Measurements from ENCODE around the gene NRN1L.
"Not testable (repeated sequence)": the region's sequence is repeated elsewhere in the genome, so short reads cannot be mapped to it uniquely, and the experiment has no call there.

Gene NRN1L

DNA sequence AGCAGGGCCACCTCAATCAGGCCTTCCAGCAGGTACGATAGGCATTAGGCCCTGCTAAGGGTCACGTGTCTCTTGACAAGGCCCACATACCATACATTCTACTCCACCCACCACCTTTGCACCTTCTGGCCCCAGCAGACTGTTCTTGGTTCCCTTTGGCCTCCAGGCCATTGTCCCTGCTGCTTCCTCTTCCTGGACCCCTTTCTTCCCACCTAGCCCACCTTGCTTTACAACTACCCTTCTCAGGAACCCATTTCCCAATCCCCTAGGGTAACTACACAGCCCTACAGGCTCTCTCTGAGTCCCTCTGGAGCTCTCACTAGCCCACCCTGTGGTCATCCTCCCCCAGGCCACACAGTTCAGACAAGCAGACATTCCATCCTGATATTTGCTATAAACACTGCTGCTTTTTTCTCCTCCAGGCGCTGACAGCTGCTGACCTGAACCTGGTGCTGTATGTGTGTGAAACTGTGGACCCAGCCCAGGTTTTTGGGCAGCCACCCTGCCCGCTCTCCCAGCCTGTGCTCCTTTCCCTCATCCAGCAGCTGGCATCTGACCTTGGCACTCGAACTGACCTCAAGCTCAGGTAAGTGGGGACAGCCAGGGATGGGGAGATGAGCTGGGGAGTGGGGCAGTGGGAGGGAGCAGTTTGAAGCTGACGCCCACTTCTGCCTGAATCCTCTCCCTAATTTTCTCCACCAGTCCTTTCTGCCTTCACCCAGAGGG lies 1.4 kb upstream of the NRN1L start:
- no peak for DNase-seq

DNA sequence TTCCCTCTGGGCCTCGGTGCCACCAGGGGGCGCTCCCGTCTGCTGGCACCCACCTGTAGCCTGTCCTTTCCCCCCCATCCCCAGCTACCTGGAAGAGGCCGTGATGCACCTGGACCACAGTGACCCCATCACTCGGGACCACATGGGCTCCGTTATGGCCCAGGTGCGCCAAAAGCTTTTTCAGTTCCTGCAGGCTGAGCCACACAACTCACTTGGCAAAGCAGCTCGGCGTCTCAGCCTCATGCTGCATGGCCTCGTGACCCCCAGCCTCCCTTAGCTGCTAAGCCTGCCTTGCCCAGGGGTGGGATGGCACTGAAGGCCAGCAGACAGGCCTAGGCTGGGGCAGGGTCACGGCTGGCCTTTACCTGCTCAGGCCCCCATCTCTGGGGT lies 818 bp upstream of the NRN1L start:
- no peak for DNase-seq

DNA sequence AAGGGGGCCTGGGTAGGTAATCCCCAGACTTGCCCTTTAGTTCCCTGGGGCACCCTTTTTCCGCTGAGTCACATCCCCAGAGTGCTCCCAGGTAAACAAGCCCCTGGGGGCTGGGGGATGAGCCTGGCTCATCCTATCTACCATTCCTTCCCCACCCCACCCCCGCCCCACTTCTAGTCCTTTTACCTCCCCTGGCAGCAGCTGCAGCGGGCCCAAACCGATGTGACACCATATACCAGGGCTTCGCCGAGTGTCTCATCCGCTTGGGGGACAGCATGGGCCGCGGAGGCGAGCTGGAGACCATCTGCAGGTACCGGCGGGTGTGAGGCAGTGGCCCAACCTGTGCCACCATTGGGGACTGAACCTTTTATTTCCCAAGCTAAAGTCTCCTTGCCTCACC lies 860 bp downstream of the NRN1L start:
- no peak for DNase-seq

DNA sequence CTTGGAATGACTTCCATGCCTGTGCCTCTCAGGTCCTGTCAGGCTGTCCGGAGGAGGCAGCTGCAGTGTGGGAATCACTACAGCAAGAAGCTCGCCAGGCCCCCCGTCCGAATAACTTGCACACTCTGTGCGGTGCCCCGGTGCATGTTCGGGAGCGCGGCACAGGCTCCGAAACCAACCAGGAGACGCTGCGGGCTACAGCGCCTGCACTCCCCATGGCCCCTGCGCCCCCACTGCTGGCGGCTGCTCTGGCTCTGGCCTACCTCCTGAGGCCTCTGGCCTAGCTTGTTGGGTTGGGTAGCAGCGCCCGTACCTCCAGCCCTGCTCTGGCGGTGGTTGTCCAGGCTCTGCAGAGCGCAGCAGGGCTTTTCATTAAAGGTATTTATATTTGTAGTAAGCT lies 1.3 kb downstream of the NRN1L start:
- no peak for DNase-seq

DNA sequence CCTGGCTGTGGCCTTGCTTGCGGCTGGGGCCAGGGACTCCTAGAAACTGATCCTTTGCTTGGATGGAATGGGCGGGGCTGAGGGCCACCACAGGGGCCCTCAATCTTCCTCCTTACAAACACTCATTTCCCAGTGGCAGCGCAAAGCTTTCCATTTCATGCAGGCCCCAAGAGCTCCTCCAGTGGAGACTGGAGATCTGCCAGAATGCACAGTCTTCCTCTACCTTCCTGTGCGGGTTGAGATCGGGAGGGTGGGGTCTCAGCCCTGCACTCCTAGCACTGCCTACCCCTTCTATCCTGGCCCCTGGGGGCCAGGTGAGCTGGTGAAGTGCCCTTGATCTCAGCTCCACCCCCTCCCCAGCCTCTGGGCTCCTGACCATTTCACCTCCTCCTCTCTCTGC lies 1.7 kb downstream of the NRN1L start:
- DNase-seq: no peak

DNA sequence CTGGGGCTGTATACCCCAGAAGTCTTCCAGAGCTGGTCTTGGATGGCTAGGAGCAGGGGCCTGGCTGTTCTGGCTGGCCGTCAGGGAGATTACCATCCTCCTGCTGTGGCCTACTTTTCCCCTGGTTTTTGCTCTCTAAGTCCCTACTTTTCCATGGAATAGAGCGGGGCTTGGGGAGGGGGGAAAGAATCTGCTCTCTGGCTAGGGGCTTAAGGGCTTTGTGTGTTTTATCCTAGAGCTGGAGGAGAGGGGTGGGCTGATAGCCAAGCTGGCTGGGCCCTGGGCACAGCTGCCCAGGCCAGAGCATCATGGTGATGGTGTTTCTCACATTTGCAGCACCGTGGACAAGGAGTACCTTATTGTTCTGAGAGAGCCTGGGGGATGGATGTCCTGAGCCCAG lies 3.6 kb downstream of the NRN1L start:
- DNase-seq: no peak

DNA sequence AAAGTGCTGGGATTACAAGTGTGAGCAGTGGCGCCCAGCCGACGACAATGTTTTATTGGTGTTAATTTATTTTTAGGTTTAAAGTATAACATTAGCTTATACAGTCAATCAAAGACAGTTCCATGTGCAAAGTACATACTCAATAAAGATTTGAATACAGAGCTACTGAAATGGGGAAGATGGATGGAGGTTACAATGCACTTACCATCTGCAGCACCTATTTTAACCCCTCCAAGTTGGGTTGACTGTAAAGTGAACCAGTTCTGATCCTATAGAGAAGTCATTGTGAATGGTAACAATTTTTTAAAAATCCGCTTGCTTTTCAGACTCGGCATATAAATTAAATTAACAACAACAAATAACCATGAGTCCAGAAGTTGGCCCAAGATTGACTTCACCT lies 7.7 kb downstream of the NRN1L start:
- DNase-seq: no peak

DNA sequence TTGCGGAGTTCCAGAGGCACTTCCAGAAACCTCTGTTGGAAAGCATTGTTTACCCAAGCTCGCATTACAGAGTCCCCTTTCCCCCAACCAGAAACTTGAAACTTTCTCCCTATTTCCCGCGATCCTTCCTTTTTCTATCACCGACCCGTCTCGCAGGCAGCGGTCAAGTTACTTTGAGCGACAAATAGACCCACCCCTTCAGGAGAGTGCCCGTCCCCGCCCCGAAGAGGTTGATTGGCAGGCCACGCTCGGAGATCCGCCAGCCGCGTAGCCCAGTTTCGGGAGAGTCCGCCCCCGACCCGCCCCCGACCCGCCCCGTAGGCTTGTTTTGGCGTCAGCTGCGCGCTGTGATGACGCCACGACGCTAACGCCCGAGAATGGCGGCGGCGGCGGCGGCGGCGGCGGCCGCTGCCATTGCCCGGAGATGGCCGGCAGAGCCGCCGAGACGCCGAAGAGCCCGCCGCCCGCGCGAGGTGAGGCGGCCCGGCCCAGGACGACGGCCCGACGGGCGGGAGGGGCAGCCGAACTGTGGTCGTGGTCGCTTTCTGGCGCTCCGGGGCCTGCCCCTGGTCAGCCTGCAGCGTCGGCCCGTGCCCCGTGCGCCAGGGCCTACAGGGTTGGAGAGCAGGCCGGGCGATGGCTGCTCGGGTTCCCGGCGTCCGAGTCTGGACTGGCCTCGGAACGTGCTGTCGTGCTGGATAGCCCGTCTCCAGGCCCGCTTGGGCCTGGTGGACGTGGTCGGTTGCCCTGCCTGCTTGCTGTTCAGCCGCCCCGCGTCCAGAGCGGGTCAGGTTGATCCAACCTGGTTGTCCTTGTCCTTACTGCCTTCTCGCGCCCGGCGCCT lies 8.4 kb downstream of the NRN1L start, which contains the start of gene PSKH1:
Gene PSKH1 (plus strand): TSS at position 356 of the 844 bp plus-strand sequence. CDS start 15,496 bp downstream, outside the sequence.
- peak; percentile 80 to 93 for DNase-seq

DNA sequence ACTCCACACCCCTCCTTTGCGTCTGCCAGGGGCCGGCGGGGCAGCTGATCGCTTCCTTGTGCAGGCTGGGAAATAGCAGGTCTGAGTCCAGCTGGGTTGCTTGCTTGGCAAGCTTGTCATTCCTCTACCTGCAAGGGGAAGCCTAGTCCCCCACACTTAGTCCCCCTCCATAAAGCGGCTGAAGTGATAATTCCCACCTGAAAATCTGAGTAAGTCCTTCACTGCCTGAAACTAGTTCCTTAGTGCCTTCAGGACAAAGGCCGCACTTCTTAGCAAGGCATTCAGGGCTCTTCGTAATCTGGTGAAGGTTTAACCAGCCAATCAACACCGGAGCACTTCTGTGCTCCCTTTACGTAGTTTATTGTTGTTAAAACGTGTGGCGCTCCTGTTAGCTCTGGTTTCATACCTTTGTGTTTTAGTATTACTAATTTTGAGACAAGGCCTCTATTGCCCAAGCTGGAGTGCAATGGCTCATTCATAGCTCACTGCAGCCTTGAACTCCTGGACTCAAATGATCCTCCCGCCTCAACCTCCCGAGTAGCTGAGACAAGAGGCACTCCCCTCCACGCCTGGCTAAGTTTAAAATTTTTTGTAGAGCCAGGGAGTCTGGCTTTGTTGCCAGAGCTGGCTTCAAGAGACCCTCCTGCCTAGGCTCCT lies 9.2 kb downstream of the NRN1L start:
- no peak for DNase-seq

DNA sequence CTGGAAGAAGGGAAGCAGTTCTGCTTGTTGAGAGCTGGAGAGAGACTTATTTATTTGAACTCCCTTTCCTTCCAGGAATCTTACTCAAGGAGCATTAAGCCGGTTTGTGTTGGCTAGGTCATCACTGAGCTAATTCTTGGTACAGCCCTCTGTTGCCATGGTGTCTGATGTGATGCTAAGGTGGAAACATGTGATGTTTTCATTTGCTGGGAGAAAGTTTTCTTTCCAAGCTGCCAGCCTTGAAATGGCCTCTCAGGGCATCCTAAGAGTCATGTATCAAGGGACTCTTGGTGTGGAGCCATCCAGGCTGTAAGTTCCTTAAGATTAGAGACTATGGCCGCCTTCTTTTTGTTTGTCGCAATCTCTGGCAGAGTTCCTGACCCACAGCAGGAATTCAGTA lies 12.5 kb downstream of the NRN1L start:
- DNase-seq: no peak

DNA sequence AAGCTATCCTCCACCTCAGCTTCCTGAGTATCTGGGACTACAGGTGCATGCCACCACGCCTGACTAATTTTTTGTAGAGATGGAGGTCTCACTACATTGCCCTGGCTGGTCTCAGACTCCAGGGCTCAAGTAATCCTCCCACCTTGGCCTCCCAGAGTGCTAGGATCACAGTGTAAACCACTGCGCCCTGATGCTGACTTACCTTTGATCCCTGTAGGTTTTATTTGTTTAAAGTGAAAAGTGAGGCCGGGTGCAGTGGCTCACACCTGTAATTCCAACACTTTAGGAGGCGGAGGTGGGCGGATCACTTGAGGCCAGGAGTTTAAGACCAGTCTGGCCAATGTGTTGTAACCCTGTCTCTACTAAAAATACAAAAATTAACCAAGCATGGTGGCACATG lies 17.0 kb downstream of the NRN1L start:
- no peak for DNase-seq

DNA sequence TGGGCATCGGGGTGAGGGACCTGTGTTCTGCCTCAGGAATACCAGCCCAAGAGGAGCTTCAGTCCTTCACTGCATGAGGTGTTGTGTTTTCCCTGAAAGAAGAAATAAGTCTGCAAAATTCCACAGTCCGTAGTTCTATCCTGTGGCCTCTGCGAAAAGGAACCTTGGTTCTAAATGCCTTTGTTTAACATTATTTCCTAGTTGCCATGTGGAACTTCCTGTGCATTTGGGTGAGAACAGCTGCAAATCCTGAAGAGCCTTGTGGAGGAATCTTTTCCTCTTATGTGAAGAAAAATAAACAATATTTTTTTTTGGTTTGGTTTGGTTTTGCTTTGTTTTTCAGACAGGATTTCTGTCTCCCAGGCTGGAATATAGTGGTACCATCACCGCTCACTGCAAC lies 18.1 kb downstream of the NRN1L start:
- no peak for DNase-seq

DNA sequence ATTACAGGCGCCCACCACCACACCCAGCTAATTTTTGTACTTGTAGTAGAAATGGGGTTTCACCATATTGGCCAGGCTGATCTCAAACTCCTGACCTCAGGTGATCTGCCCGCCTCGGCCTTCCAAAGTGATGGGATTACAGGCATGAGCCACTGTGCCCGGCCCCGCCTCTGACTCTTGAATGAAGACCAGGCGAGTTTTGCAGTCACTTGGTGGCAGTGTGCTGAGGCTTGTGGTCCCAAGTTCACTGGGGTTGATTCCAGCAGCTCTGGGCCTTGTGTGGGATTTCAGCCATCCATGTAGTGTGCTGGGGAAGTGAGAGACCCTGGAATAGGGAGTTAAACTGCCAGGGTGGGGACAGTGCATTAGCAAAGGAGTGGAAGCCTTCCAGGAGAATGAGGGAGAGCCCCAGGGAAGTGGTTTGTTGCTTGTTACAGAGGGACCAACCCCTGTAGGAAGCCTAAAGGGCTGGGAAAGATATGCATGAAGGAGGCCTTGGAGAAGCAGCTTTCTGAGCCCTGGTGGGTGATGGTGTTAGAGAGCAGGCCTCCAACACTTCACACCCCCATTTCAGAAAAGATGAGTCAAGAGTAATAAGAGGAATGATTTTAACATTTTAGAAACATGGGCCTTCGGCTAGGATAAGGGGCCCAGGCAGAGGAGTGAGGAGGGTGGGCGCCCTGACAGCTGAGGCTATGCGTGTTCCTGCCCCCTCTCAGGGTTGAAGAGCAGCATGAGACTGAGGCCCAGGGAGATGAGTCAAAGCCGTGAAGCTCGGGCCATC lies 22.9 kb downstream of the NRN1L start:
- no peak for DNase-seq

DNA sequence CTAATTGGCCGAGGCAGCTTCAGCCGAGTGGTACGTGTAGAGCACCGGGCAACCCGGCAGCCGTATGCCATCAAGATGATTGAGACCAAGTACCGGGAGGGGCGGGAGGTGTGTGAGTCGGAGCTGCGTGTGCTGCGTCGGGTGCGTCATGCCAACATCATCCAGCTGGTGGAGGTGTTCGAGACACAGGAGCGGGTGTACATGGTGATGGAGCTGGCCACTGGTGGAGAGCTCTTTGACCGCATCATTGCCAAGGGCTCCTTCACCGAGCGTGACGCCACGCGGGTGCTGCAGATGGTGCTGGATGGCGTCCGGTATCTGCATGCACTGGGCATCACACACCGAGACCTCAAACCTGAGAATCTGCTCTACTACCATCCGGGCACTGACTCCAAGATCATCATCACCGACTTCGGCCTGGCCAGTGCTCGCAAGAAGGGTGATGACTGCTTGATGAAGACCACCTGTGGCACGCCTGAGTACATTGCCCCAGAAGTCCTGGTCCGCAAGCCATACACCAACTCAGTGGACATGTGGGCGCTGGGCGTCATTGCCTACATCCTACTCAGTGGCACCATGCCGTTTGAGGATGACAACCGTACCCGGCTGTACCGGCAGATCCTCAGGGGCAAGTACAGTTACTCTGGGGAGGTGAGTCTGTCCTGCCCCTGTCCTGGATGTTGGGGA lies 24.5 kb downstream of the NRN1L start:
- no peak for DNase-seq

DNA sequence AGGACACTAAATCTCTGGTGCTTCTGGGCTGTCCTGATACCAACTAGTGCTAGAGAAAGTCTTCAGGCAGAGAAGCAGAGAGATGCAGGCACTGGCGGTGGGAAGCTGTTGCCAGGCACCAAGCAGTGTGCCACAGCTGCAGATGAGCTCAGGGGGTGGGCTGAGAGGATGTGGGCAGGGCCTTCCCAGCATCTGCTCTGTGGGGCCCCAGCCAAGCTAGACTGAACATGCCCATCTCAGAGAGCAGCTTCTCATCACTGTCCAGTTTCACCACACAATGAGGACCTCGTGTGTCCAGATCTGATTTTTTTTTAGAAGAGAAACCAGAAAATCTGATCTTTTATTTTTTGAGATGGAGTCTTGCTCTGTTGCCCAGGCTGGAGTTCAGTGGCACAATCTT lies 25.5 kb downstream of the NRN1L start:
- DNase-seq: no peak

DNA sequence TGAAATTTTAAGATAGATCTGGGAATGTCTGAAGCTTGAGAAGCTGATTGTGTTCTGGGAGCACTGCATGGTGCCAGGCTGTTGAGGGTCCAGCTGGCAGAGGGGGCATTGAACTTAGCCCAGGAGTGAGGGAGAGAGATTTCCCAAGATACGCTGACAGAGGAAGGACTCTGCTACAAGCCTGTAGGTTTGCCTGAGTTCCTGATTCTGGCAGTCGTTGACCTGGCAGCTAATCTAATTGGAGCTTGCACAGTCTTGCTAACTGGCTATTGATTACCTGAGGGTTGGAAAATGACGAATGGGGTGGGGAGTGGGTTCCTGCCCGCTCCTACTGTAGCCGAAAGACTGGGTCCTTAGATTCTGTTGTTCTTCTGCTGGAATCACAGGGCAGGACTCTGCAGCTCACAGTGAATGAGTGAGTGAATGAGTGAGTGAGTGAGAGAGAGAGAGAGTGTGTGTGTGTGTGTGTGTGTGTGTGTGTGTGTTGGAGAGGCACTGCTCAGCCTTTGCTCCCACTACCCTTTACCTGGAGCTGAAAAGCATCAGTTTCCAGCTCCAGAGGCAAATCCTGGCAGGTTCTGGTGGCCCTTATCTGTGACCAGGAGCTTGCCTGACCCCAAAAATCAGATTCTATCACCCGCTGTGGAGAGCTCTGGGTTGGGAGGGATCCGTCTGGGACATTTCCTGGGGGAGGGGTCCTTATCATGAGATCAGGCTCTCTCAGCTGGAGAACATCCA lies 30.2 kb downstream of the NRN1L start:
- no peak for DNase-seq

DNA sequence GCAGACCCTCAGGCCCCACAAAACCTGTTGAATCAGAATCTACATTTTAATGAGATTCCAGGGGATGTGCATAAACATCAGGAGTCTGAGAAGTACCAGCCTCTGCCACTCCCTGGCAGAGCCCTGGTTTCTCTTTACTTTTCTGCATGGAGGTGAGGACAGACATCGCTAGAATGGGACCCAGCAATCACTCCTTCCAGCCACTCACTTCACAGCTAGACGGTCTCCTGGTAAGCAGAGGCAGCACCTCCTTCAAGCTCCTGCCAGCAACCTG lies 30.7 kb downstream of the NRN1L start:
- not testable (repeated sequence) for DNase-seq

DNA sequence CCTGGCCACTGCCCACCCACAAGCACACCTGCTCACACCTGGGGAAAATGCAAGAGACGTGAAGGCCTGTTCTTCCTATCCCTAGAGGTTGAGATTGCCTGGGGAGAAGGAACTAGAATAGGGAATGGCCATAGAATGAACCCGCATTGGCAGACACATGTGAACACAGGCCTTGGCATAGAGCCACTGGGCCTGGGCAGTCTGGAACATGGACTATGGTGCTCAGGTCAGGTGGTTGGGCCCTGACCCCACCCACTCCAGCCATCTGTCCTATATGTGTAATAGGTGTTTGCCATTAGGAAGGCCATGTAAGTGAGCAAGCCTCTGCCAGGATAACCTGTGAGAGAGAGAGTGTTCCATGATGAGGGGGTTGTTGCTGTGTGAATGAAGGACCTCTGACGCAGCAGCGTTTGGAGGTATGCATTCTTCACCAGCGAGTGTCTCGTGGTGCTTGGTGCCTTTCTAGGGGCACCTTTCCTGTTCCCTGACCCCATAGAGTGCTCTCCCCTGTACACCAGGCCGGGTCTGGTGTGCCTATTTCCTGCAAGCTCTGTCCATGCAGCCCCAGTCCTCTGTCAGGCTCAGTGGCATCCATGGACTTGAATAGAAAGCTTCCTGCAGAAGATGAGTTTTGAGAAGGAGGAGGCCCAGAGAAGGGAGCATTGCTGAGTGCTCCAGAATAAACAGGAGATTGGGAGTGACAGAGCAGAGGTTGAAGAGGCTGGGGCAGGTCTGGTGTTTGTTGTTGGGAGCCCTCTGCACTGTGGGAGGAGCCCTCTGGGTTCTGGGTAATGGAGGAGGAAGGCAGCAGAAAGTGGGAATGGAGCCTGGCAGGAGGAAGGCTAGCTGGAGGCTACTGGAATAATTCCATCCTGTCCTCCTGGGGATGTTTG lies 31.4 kb downstream of the NRN1L start:
- DNase-seq: no peak

DNA sequence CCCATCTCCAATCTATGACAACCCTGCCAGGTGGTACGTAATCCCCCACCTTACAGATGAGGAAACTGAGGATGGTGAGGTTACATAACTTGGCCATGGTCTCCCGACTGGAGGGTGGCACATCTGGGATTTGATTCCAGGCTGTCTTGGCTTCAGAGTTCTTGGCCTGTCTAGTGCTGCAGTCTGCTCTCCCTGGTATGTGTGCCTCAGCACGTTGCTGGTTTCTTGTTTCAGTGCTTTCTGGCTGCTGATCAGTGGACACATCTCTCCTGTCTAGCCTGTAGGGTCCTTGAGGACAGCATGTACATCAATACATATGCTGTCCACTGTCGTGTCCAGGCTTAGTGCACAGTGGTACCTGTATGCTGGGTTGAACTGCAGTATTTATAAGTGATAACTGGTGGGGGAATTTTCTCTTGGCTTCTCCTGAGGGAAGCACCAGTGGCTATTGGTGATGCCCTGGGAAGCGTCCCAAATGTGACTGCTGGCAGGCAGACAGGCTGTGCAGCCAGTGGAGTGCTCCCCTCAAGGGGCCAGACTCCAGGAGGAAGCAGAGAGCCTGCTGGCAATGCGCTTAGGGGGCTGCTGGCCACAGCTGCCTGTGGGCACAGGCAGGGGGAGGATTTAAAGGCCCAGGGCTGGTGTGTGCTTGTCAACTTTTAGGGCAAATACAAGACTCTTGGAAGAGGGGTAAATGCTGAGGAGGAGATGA lies 32.6 kb downstream of the NRN1L start:
- no peak for DNase-seq

DNA sequence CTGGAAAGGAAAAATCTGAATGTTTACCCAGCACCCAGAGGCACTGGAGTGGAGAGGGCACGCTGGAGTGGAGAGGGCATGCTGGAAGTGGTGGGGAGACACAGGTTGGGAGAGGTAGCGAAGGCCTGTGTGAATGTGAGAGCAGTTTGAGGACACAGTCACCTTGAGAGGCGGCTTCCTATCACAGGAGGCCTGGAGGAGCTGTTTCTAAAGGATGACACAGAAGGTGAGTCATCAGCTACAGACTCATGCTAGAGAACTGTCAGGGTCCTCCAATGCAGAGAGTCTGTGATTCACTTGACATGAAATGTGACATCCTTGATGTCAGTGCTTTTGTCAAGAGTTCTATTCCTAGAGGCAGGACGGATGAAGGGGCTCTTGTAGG lies 33.2 kb downstream of the NRN1L start:
- no peak for DNase-seq

Data from cerebellar nuclear complex (tissue), 1 donor.